ENCODE results near the gene CCDC157.
"Not testable (repeated sequence)": the region's sequence is repeated elsewhere in the genome, so short reads cannot be mapped to it uniquely, and the experiment has no call there.

The CCDC157 gene

DNA sequence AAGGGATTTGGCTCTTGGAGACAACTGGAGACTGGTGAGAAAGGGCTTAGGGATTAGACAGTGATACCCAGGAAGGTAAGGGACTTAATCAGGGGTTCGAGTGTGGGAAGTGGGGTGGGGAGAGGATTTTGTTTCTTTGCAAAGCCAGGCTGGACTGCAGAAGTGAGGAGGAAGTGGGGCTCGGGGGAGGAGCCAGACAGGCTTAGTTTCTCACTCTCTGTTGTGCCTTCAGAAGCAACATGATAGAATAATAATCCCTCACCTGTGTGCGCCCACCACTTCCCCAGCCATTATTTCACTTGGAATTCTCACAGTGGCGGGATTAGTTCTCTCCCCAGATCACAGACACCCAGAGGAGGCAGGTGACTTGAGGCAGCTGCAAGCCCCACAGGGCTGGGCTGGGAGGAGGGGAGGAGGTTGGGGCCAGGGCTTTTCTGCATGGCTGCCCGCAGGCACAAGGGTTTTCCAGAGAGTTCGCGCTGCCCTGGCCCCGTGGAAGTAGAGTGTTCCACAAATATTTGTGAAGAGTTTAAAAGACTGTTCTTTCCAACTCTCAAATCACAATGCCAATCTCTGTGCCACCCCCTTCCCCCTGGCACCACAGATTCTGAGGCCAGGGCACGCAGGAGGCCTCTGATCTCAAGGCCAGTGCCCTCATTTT lies 36.0 kb downstream of the CCDC157 start:
- no peak for DNase-seq

DNA sequence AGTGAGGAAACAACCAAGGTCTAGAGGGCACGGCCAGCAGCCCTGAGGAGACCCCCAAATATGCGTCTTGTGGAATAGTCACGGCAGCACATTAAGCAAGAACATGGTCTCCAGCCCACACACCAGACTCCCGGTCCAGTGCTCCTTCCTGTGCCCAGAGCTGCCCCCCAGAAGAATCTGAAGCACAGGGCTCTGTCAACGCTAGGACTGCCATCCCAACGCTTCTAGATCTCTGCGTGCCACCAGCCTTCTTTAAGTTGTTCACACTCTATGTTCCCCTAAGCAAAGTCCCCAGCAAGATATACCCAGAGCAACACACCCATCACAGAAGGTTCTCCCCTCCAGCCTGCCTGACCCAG lies 36.5 kb downstream of the CCDC157 start:
- DNase-seq: no peak

DNA sequence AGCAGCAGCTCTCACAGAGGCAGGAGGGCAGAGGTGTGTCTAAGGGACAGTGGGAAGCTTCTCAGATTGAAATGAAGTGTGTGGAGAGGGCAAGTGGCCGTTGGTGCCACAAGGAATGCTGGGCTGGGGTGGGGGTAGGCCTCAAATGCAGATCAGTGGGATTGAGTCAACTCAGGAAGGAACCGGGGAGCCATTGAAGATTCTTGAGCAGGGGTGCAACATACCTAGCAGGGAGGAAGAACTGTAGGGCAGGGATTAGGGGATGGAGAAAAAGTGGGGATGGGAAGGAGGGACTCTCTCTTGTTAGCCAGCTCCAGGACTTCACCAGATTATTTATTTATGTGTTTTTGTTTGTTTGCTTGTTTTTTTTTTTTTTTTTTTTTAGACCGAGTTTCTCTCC lies 37.1 kb downstream of the CCDC157 start:
- no peak for DNase-seq

DNA sequence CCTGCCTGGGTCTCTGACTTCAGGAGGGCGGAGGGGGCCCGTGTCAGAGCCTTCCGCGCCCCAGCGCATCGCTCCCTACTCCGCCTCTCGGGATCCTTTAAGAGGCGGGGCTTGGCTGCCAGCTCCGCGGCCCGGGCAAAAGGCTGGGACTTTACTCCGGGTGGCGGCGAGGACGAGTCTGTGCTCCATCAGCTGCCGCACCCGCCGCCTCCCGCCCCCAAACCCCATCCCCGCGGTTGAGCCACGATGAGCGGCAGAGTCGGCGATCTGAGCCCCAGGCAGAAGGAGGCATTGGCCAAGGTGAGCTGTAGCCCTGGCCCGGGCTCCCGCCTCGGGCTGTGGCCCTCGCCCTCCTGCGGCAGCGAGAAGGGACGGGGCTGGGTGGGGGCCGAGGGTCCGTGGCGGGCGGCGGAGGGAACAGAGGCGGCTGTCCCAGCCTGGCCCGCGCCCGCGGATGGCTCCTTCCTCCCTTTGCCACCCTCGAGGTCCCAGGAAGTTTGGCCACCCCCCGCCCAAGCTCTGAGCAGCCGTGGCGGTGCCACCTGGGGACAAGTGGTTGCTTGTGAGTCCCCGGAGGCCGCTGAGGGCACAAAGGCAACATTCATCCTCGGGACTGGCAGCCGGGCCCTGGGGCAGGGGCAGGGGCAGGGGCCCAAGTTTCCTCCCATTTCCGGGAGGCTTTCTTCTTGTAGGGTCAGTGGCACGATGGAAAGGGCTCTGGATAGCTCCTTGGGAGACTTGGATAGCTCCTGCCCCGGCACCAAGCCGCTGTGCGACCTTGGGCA lies 40.3 kb downstream of the CCDC157 start, which contains the start of gene SEC14L2:
Gene SEC14L2, plus strand, starts transcription at position 148 of the 785 bp plus-strand sequence. Its CDS starts 99 bp downstream, at position 247.
- DNase-seq: no peak

DNA sequence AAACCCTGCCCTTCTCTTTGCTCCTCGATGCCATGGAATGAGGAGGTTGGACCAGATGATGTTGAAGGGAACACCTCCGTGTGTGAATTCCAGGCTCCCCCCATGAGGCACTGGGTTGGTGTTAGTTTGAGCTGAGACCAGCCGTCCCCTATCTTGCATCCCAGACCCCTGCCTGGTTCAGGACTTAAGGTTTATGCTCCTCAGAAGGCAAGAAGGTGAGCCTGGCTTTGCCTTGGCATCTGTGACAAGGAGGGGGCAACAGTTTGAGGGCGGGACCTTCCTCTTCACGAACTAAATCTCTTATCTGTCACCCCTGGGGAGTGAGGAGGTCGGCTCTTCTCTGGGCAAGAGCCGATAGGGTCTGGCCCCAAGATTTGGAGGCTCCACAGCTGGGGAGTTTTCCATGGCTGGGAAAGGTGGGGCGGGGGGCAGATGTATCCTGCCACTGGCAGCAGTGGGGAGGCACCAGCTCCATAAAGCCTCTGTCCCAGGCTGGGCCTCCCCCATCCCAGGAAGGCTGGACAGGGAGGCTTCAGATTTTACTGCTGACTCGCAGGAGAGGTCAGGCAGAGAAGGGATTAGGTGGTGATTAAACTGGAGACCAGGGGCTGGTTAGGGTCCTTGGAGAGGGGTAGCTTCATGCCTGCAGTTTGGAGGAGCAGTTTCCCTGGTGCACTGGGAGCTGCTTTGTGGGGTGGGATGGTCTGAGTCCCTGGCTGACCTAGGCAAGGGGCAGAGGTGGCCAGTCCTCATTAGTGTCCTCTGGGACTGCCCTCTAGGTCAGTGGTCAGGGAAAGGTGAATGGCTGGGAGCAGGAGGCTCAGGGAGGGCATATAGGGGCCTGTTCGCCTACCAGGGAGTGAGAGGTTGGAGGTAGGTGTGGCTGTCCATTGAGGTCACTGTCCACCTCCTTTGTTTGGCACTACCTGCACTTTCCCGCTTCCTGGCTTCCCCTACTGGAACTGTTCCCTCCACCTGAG lies 41.1 kb downstream of the CCDC157 start:
- no peak for DNase-seq

DNA sequence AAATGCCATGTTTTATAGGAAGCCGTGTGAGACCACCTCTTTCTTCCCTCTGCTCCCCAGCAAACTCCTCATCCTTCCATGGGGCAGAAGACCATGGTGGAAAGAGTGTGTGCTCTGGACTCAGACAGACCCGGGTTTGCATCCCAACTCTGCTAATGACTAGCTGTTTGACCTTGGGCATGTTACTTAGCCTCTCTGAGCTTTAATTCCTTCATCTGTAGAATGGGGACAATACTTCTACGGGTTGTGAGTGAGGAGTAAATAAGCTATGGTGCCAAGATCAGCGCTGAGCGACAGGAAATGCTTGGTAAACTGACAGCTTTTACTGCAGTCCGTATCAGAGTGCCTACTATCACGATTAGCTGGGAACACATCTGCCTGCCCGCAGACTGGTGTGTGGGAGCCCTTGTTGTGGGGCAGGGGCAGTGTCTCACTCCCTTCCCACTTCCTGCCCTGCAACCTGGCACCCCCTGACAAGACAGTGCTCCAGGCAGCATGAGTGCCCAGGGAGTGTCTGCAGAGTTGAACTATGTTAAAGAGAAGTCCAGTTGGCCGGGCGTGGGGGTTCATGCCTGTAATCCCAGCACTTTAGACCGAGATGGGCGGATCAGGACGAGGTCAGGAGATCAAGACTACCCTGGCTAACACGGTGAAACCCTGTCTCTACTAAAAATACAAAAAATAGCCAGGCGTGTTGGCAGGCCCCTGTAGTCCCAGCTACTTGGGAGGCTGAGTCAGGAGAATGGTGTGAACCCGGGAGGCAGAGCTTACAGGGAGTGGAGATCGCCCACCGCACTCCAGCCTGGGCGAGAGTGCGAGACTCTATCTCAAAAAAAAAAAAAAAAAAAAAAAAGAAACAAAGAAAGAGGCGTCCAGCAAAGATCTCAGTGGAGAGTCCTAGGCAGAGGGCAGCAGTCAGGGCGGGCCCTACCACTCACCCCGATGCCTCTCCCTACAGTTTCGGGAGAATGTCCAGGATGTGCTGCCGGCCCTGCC lies 42.2 kb downstream of the CCDC157 start:
- DNase-seq: no peak

DNA sequence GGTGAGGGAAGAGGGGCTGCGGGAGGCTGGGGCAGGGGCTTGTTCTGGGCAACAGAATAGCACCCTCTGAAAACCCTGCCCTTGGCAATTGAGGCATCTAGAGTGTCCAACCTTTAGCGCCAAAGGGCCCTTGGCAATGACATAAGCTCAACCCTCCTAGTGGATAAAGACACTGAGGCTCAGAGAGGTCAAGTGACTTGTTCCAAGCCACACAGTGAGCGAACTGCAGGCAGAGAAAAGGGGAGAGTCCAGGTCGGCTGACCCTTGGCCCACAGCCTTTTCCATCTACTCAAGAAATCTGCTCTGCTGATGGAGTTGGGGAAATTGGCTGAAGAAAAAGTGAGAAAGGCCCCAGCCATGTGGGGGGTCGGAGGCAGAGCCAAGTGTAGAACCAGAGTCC lies 42.9 kb downstream of the CCDC157 start:
- no peak for DNase-seq

DNA sequence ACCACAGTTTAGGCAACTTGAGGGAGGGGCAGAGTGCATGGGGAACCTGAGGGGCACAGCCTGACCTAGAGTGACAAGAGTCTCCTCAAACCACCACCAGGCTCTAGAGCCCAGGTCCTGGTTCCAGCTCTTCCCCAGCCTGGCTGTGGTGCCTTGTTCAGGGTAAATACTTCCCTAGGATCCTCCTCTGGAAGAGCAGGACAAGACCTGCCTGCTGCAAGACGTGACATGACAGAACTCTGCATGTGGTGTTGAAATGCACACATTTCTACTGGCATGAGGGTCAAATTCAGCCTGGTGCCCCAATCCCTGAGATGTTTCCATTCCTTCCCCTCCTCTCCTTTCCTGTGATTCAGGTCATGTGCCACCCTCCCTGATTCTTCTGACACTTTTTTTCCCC lies 43.4 kb downstream of the CCDC157 start:
- DNase-seq: no peak

DNA sequence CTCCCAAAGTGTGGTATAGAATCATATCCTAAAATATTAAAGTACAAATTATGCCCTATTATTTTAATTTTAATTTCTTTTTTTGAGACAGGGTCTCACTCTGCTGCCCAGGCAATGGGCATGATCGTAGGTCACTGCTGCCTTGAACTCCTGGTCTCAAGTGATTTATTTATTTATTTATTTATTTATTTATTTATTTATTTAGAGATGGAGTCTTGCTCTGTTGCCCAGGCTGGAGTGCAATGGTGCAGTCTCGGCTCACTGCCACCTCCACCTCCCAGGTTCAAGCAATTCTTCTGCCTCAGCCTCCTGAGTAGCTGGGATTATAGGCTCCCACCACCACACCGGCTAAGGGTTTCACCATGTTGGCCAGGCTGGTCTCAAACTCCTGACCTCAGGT lies 44.2 kb downstream of the CCDC157 start:
- not testable (repeated sequence) for DNase-seq

DNA sequence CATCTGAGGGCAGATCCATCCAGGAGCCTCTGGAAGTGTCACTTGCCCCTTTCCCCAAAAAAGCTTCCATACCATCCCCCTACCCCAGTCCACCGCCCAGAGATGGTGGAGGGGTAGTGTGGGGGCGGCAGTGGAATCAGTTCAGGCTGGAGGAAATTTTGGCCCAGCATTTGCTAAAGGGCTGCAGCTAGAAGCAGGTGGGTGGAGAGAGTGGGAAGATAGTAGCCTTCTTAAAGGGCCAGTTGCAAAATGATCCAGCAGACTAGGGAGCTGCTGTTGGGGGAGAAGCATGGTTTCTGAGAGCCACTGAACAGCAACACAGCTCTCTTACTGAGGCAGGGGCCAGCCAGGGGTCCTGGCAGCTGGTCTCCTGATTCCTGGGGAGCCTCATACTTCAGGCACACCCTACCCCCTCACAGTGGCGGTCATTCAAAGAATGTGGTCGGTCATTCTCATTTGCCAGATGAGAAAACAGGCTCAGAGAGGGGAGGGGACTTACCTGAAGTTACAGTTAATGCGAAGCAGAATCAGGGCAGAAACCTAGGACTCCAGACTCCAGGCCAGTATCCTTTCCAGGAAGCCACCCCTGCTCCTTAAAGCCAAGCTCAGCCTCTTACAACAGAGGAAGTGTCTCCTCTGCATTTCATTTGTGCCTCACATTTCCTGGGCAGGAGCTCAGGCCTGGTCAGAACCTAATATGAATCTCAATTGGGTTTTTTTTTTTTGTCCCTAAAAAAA lies 45.4 kb downstream of the CCDC157 start:
- no peak for DNase-seq

DNA sequence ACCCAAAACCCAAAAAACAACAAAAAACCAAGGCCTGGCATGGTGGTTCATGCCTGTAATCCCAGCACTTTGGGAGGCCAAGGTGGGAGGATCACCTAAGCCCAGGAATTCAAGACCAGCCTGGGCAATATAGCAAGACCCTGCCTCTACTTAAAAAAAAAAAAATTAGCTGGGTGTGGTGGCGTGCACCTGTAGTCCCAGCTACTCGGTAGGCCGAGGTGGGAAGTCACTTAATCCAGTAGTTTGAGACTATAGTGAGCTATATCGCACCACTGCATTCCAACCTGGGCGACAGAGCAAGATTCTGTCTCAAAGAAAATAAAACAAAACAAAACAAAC lies 45.9 kb downstream of the CCDC157 start:
- DNase-seq: not testable (repeated sequence)

DNA sequence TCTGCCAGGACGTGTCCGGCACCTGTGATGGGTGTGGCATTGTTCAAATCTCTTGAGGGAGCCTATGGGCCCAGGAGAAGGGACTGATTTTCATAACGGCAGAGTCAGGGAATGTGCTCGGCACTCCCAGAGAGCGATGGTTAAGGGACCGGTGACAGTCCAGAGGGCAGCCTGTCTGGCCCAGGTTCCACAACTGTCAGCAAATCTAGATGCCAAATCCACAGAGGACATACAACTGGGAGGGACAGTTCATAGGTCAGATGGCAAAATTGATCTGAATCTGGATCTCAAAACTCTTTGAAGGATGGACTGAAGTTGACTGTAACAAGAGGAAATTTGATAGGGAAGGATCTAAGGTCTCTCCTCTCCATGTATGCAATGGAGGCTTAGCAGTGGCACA lies 47.5 kb downstream of the CCDC157 start:
- no peak for DNase-seq

DNA sequence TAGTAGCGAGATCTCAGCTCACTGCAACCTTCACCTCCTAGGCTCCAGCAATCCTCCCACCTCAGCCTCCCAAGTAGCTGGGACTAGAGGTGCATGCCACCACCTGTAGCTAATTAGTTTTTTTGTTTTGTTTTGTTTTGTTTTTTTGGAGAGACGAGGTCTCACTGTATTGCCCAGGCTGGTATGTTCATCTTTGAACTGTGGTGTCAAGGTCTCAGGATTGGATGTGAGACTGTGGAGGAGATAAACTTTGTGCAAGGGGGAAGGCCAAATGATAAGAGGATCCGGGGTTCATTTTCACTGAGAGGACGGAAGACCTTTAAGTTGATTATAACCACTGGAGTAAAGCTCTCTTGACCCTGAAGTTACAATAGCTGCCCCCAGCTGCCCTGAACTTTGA lies 48.9 kb downstream of the CCDC157 start:
- no peak for DNase-seq

DNA sequence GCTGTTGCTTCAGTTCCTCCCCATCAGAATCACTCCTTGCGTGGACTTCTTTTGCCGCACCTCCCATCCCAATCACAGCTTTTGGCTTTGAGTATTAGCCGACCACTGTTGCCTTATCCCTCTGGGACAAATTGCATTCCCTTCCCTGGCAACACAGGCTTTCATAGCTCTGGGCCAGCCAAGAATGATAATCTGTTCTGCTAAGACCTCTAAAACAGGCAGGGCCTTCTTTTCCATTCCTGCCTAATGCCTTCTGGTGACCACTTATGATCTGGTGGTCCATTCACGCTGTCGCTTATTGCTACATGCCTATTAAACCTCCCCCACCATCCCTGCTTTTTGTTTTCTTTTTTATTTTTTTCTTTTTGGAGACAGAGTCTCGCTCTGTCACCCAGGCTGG lies 49.6 kb downstream of the CCDC157 start:
- DNase-seq: no peak

DNA sequence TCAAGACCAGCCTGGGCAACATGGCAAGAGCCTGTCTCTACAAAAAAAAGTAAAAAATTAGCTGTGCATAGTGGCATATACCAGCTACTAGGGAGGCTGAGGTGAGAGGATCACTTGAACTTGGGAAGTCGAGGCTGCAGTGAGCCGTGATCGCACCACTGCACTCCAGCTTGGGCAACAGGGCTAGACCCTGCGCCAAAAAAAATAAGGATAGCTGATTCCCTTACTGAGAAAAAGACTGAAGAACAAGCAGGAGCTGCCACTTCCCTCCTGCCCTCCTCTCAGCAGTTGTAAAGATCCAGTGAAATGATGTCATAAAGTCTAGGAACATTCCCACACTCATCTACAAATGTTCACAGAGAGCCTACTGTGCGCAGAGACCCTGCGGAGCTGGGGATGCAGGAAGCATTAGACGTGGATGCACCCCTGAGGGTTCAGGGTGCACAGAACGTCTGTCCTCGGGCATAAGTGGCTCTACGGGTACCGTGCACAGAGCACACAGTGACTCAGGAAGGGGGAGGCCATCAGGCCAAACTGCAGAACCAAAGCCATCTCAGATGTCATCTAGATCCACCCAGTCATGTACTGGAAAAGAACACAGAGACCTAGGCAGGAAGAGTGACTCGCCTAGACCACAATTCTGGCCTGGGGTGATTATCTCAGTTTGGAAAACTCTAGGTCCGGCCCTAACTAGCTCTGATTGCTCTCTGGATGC lies 51.7 kb downstream of the CCDC157 start:
- DNase-seq: no peak

DNA sequence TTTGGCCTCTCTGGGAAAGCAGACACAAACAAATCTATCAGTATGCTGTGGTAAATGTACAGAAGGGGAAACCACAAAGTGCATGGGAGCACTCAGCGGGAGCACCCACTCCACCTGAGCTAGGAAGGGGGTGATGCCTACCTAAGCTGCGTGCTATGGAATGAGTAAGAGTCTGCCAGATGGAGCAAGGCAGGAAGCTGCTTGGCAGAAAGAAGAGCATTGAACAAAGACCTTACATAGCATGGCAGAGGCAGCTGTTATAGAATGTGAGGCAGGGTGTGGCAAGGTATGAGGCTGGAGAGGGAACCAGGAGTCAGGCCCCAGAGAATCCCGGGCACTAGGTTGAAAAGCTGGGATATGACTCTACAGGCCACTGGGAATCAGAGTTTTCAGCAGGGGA lies 55.0 kb downstream of the CCDC157 start:
- no peak for DNase-seq

DNA sequence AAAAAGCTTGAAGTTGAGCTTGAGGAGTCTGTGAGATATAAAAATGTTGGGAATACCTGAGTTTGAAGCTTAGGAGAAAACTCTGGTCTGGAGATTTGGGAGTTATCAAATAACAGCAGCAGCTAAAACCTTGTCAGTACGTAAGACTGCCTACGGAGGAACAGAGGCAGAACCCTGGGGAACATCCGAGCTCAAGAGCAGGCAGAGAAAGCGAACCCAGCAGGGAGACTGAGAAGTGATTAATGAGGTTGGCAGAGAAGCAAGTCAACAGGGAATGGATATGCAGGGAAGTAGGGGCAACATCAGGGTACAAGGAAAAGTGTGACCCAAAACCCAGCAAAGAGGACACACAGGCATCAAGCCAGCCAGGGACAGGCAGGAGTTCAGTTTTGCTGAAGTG lies 56.2 kb downstream of the CCDC157 start:
- no peak for DNase-seq

DNA sequence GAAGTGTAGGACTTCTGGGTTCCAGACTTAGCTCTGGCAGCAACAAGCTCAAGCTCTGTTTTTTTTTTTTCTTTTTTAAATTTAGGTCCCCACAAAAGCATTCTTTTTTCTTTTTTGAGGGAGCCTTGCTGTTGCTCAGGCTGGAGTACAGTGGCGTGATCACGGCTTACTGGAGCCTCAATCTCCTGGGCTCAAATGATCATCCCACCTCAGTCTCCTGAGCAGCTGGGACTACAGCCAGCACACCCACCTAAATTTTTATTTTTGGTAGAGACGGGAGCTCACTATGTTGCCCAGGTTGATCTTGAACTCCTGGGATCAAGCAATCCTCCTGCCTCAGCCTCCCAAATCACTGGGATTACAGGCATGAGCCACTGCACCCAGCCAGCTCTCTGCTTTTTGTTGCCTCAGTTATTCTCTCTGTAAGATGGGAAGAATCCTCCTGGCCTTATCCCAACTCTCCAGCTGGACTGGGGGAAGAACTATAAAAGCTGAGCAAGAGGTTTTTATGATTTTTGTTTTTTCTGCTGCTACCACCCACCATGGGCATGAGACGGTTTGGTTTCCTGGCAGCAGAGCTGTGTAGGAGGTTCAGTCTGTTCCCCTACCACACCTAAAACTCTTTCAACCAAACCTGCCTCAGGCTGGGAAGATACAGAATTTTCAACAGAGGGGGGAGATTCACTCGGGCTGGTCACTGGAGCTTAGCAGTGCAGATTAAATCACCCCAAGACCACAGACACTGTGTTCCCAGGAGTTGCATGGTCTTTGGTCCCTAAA lies 57.1 kb downstream of the CCDC157 start:
- DNase-seq: no peak

DNA sequence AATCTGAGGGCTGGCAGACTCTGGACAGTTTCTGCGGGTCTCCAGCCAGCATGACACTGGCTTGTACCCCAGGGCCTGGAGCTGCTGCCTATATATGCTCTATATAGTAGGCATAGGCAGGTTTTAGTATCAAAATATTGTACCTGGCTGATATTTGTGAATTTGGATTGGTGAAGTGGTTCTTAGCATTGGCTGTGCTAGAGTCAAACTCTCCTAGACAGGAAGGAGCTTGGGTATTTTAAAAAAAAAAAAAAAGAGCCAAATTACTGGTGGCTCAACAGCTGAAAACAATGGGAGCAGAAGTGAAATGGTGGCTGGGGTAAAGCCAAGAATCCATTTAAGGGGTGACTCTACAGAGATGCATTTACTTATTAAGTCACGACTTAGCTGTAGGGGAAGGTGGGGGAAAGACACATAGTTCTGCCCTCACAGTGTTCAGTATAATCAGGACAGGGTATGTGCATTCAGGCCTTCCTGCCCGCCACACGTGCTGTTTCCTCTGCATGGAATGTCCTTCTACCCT lies 57.8 kb downstream of the CCDC157 start:
- DNase-seq: no peak

DNA sequence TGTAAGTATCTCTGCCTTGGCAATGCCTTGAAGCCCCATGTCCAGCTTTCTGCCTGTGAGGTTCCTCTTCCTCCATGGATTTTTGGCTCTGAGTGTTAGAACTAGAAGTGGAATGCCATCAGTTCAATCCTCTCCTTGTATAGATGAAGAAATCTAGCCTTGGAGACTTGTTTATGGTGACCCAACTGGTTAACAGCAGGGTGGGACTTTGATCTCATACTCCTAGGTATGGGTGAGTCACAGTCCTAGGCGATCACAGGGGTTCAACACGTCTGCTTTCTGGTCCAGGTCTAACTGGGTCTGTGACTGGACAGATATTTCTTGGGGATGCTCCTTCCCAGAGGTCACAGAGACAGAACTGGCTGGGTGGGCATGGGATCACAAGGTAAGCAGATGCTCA lies 59.6 kb downstream of the CCDC157 start:
- no peak for DNase-seq
